ENCODE results near the gene RNF225.
"Not testable (repeated sequence)": the region's sequence is repeated elsewhere in the genome, so short reads cannot be mapped to it uniquely, and the experiment has no call there.

Gene RNF225

GRCh38 chr19:58395220-58395978 lies at the start of gene RNF225:
TSS of gene RNF225 (plus strand) at chr19:58395656. CDS start at chr19:58396090, 434 bp downstream.
- DNase-seq = no peak

DNA sequence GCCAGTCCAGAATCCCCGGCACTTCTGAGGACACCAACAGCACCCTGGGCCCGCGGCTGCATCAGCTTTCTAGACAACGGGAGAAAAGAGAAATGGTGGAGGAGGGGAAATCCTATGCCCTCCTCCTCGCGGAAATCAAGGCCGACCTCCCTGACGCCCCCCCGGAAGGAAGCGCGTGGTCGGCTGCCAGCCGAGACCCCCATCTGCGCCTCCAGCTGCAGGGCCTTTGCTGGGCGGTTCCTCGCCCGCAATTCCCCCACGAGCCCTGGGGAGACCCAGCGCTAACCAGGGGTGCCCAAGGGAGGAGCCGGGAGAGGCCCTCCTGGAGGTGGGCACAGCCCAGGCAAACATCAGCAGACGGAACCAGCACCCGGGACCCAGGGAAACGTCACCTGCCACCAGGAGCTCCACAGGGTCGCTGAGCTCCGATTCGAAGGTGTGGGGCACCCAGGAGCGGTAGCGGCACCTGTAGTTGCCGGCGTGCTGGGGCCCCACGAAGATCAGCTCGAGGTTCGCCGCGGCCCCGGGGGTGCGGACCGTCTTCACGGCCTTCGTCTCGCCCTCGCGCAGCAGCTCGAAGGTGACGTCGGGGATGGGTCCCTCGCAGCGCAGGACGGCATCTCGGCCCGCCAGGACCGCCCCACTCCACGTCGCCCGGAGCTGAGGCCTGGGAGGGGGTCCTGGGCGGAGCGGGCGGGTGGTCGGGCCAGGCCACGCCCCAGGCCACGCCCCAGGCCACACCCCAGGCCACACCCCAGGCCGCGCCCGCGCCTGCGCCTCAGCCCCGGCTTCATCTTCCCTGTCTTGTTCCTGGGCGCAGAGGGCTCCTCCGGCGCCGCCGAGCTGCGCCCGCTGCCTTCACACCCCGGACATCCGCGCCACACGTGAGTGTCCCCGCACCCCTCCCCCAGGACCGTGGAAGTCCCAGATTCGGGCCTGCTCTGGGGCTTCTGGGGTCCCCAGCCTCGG lies 48.2 kb upstream of the RNF225 start:
- DNase-seq = peak; percentile 60

DNA sequence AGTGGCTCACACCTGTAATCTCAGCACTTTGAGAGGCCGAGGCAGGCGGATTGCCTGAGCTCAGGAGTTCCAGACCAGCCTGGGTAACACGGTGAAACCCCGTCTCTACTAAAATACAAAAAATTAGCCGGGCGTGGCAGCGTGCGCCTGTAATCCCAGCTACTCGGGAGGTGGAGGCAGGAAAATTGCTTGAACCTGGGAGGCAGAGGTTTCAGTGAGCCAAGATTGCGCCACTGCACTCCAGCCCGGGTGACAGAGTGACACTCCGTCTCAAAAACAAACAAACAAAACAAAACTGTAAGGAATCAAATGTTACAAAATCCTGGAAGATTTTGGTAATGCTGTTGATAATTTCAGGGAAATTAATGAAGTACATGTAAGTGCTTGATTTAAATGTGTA lies 47.4 kb upstream of the RNF225 start:
- DNase-seq = not testable (repeated sequence)

DNA sequence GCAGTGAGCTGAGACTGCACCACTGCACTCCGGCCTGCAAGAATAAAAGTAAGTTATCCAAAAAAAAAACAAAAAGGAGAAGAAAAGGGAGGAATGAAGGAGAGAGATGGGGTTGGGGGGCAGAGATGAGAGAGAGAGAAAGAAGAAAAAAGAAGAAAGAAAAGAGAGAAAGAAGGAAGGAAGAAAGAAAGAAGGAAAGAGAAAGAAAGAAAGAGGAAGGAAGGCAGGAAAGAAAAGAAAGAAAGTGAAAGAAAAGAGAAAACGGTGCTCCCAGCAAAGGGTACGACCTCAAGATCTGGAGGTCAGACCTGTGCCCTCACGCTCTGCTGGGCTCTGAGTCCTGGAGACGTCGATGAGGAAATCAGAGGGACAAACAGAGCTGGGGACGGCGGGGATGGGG lies 45.9 kb upstream of the RNF225 start:
- DNase-seq = no peak

GRCh38 chr19:58350001-58350861 lies 45.2 kb upstream of the RNF225 start:
- DNase-seq = no peak

DNA sequence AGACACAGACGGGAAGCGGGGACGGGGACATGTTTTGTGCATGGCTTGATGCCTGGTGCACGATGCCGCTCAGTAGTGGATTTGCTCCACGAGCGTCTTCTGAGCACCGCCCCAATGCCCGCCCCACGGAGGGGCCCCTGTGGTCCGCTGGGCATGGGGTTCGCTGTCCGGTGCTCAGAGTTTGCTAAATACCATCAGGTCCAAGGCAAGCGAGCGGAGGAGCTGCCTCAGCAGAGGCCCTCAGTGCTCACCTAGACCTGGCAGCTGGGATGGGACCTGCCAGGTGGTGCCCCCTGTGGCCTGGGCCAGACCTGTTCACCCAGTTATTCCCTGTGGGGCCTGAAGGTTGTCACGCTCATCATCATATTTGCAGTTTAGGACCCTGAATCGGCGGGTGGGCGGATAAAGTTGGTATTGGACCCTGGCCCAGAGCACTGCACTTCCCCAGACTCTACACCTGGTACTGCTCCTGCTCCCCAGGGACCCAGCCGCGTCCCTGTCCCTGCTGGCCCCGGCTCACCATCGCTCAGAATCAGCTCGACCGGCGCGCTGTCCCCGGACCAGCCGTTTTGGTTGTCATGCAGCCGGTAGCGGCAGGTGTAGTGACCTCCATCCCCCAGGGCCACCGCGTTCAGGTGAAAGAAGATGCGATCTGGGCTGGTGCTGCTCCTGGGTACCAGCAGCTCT lies 44.4 kb upstream of the RNF225 start:
- DNase-seq = no peak

DNA sequence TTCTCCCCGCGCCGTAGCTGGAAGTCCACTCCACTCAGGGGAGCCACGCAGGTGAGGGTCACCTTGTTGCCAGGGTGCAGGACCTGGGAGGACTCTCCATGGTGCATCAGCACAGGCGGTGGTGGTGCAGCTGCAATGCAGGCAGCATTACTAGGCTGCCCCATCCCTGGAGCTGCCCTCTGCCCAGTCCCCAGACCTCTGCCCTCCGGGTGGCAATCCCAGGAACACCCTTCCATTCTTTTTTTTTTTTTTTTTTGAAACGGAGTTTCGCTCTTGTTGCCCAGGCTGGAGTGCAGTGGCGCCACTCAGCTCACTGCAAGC lies 43.9 kb upstream of the RNF225 start:
- no peak for DNase-seq

DNA sequence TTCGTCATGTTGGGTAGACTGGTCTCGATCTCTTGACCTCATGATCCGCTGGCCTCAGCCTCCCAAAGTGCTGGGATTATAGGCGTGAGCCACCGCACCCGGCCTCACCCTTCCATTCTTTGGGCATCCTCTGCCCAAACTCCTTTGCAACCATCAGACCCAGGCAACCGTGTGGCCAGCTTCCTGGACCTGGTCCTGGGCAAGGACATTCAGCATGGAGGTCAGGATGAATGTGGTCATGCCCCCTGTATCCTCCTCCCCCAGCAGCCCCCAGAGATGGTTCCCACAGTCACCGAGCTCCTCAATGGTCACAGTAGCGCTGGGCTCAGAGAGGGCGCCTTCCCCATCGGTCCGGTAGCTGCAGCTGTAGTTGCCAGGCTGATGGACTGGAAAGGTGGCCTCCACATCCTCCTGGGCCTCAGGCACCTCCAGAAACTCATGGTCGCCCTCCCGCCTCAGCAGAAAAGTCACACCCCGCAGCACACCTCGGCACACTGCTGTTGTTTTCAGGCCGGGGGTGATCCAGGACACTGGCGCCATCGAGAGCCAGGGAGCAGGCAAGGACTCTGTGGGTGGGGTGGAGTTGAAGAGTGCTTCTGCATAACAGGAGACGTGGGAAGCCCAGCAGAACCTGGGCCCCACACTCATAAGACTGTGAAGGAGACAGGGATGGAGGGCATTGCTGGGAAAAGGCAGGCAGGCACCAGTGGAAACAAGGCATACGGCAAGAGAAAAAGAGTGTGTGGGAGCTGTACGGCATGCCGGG lies 43.3 kb upstream of the RNF225 start:
- no peak for DNase-seq

GRCh38 chr19:58352760-58353671 lies 42.4 kb upstream of the RNF225 start, which contains the start of gene A1BG:
TSS of gene A1BG (minus strand) at chr19:58353492. CDS start at chr19:58353437, 55 bp downstream.
- no peak for DNase-seq

GRCh38 chr19:58353717-58354477 lies 41.6 kb upstream of the RNF225 start:
- no peak for DNase-seq

- no peak for DNase-seq
Measured at GRCh38 chr19:58354478-58355030, 40.9 kb upstream of the RNF225 start.

GRCh38 chr19:58355215-58355796 lies 40.1 kb upstream of the RNF225 start:
- no peak for DNase-seq

DNA sequence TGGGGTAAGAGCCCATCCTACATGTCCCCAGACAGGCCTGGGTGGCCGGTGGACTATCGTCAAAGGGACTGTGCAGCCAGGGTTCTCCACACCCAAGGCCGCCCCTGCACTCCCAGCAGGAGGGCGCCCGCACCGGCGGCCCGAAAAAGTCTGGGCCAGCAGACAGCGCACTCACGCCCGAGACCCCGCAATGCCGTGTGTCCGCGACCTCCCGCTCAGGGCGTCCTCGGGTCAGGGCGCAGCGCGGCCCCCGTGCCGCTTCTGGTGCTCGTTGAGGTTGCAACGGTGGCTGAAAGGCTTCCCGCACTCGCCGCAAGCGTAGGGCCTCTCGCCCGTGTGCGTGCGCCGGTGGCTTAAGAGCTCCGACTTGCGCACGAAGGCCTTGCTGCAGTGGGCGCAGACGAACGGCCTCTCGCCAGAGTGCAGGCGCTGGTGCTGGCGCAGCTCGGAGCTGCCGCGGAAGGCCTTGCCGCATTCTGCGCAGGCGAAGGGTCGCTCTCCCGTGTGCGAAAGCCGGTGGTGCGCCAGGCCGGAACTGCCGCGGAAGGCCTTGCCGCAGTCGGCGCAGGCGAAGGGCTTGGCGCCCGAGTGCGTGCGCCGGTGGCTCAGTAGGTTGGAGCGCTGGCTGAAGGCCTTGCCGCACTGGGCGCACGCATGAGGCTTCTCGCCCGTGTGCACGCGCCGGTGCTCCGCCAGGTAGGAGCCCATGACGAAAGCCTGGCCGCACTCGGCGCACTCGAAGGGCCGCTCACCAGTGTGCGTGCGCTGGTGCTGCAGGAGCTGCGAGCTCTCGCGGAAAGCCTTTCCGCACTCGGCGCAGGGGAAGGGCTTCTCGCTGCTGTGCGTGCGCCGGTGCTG lies 39.3 kb upstream of the RNF225 start:
- DNase-seq = peak; percentile 11

- DNase-seq = no peak
Measured at GRCh38 chr19:58356766-58357480, 38.5 kb upstream of the RNF225 start.

- no peak for DNase-seq
Measured at GRCh38 chr19:58357481-58358145, 37.8 kb upstream of the RNF225 start.

DNA sequence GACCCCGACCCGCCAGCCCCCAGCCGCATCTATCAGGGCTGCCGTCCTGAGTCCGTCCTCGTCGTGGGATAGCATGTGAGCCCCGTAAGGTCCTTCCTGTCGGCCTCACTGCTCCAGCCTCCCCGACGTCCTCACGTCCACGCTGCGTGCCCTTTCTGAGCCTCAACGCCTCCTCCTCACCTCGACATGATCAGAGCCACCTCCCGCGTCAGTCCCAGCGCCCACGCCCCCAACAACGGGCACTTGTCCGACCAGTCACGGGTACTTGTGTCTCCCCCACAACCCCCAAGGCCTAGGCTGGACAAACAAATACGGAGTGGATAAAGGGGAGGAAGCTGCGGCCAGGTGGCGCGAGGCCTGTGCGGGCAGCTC lies 33.6 kb upstream of the RNF225 start:
- peak; percentile 11 for DNase-seq

All from CD4-positive, alpha-beta T cell treated with Interleukin-4 for 4 hours (primary cell).